HG03139 (cell line): ENCODE measurements around the gene DUSP10.
A peak's percentile ranks its signal among the peaks of the same experiment; 100 is the strongest.

Source experiments
- ATAC-seq: cut with Tn5 transposase; IDR thresholded peaks from one replicate; pipeline ENCODE4 v1.9.1; 2021; ENCODE audit not compliant: unreplicated experiment

Gene DUSP10

DNA sequence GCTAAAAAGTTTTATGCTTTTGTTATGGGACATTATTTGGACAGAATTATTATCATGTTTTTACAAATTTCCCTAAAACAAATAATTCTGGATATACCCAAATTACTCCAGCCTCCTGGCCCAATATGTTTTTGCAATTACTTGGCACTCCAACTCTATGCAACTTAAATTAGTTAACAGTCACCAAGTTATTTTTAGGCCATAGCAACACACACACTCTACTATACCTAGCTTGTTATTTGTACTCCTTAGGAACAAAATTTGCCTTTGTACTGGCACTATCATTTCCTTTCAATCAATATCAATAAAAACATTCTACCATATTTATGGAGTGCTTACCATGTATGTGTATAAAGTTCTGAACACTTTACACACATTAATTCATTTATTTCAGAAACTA, 7.7 kb downstream of the DUSP10 start:
- no peak for ATAC-seq

DNA sequence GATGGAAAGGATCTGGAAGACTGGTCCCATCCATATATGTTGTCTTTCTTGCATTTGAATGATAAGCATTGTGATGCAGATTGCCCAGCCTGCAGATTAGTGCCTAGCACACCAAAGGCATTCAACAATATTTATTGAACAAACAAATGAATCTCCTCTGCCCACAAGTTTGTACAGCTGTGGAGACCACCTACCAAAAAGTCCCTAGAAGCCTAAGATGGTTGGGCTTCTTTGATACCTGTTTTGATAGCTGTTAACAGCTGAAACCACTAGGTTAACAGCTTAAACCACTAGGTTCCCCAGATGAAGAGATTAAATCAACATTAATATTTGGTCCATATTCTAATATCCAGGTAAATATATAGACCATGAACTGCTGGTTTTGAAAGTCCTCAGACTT, 9.8 kb downstream of the DUSP10 start:
- ATAC-seq, result no peak

DNA sequence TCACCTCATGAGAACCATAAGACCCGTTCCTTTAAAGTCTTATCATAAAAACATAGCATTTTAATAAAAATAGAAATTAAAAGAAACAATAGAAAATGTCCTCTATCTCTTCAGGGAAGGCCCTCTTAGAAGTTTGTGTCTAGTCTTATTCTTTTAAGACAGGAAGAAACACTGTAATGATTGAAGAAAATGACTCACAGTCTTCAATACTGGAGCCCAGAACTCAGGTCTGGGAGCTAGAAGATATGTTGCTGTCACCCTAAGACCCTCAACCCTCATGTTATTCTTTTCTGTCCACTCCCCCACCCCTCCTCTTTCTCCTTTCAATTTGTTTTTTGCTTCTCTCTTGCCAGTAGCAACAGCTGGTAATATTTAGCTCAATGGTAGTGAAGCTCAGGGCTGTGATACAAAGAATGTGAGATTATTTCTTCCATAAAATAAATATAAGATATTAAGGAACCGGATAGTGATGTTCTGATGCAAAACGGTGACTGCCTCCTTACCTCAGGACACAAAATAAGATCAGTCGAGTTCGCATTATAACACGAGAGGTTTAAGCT, 12.0 kb downstream of the DUSP10 start:
- ATAC-seq, result no peak

DNA sequence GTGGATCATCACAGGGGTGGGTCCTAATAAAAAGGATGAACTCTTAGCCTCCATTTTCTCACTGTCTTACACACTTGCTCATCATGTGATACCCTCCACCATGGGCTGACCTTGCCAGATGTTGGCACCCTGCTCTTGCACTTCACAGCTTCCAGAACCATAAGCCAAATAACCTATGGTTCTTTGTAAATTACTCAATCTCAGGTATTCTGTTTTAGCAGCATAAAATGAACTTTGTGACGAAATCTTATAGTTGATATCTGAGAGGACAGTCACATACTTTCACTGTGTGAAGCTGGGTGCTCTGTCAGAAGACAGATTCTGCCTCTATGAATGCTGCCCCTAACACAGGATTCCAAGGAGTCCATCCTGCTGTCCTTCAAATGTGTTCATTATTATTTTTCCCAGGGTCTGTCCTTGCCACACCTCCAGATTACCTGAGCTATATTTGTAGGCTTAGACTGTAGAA, 13.8 kb downstream of the DUSP10 start:
- no peak for ATAC-seq

DNA sequence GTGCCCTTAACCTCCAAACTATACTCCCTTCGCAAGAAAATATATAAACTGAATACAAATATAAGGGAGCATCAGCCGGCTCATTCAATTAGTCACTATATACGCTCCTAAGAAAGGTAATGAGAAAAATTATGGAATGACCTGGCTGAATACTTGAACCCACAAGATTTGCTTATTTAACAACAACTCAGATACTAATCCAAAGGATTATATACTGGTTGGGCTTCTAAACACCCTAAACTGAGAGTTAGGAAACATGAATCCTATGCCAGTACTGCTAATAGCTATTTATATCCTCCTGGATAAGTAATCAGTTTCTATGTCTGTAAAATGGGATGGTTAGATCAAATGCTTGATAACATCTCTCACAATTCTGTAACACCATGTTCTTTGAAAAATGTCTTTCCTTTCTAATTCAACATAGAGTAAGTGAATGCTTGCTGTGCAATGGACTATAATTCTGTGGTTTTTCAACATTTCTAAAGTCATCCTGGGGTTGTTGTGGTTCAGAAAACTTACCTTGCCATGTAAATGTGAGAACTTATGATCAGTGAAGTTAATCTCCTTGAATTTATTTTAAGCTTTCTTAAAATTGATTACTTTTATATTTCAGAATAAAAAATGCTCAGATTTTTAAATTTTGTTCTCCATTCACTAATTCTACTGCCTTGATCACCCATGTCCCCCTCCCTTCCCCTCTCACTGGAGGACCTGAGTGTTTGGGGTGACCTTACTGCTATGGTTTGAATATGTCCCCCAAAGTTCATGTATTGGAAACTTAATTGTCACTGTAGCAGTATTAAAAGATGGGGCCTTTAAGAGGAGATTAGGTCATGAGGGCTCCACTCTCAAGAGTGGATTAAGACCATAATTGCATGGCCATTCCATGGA, 14.5 kb downstream of the DUSP10 start:
- ATAC-seq, result peak; percentile 38

DNA sequence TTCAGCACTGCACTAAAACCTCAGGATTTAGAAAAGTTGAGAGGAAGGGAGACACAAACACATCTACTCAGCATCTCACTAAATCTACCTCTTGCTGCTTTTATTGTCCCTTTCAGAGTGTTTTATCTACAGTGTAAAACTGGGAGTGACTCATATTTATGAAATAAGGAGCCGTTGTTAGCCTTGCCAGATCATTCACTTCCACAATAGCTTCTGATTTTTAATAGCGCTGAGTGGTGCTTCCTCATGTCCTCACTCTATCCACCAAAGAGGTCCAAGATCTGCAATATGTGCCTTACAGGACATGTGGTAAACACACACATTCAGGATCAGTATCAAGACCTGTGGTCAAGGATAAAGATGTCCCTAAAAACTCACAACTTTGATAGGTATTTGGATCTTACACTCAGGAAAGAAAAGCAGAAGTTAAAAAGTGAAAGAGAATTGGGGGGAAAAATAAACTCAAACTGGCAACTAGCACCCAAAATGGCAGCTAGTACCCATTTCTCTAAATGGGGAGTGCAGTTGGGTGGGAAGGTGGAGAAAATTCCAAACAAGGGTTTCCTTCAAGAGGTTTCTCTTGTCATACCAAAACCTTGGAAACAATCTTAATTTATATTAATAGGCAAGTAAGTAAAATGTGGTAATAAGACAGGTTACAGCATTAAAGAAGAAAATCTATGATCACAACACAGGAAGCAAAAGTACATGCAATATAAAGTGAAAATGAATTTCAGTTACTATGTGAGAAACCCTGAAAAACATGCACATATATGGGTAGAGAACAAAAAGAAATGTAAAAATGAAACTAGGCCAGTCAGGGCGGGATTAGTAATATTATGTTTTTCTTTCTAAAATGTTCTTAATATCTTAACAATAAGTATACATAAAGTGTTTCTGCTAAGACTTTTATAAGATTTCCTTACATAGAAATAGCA, 15.9 kb downstream of the DUSP10 start:
- ATAC-seq, result peak; percentile 49

DNA sequence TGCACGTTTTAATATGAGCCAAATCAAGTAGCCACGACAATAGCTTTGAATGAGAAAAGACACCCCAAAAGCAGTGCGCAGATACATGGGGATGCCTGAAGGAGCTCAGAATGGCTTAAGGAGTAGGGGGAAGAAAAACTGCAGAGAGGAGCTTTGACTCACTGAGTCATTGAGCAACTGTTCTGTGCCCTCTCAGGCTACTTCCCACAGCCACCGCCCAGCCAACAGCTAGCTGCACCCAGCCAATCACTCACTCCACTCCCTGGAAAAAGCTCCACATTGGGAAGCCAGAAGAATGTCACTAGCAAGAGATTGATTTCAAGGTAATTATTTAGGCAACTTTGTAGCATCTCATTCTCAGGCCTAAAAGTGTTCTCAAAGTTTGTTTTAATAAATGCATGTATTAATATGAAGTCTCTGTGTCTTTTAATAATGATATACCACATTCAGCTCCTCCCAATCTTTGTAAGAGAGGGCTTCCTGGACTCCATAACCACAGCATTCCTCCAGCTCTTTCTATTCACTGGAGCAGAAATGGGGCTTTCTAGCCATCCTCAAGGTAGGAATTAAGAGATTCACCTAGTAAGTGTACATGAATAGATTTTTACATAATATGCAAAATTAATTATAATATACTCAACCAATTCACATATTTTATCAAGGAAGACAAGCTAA, 16.8 kb downstream of the DUSP10 start:
- ATAC-seq, result no peak

DNA sequence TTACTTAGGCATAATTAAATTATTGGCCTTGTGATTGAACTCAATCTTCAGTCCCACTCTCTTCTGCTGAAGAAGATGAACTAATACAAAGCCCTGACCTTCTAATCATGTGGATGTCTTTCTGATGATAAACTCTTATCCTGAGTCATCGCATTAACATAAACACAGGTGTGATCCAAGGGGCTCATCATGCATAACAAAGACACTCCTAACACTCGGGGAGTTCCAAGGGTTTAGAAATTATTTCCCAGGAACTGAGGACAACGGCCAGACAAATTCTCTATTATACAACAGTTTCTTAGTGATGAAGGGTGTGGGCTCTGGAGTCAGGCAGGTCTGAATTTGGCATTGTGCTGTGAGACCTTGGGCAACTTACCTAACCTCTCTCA, 18.0 kb downstream of the DUSP10 start:
- no peak for ATAC-seq

DNA sequence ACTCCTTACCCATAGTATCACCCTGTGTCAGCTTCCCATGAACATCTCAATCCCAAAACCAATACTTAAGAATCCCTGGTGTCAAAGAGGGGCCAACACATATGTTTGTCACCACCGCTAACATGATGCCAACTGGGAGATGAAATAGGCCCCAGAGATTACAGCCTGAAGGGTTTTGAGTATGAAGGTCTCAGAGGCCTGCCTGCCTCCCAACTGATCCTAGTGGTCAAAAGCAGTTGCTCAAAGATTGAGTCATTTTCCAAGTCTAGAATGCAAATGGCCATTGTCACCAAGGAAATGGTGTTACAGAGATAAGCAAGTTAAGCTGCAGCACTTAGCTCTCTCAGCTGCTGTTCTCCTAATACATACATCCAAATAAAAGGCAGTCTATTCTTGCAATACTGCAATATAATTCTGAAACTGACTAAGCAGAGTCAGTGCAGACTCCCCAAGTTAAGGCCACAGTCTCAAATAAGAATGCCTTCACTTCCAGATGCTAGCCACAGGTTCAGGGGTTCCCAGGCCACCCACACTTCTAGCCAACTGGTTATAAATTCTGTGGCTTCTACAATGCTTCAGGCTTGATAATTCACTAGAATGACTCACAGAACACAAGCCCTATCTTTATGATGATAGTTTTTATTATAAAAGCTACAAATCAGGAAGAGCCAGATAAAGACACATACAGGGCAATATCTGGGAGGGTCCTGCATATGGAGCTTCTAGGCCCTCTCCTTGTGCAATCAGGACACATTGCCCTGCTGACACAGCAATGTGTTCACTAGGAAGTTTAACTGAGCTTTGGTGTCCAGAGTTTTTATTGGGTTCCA, 18.7 kb downstream of the DUSP10 start:
- ATAC-seq, result no peak

DNA sequence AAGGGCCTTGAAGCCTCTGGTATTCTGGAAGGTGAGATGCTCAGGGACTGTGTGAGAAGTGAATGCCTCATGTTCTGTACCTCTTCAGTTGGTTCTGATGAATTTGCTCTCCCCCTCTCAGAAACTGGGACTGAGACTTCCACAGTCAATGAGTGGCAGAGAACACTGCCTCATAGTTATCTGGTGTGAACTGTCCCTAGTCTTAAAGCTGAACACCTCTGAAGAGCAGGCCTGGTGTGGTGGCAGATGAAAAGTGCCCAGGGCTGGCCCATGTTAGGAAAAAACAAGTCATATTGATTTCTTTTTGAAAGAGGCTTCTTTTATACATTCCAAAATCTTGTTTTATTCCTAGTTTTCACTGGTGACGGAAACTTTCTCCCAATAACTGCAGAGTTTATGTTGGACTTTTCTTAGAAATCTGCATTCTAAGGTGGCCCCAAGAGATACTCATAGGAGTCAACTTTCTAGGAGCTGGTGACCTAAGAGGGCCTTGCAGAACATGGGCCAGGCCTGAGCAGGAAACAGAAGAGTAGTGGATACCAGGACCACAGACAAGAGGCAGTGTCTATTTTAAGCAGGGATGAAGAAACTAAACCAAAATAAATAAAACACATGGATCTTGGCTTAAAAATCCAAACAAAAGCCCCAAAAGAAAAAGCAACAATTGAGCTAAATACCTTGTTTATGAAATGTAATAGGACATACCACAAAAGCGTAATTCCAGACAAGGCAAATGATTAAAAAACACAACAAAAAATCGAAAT, 19.5 kb downstream of the DUSP10 start:
- ATAC-seq, result no peak

DNA sequence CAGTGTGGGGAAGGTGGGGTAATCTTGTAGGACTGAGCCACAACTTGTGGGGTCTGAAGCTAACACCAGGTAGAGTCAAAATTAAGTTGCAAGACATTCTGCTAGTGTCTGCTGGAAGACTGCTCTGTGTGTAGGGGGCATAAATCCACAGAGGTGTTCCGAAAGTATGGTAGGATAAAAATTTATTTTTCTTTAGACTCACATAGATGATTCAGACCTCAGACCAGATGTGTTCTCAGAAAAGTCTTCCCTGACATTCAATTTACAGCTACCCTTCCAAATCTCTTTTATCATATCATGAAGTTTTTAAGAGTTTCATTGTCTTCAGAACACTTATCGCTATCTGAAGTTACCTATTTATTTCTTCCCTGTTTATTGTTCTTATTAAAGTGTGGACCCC, 21.3 kb downstream of the DUSP10 start:
- ATAC-seq, result no peak

DNA sequence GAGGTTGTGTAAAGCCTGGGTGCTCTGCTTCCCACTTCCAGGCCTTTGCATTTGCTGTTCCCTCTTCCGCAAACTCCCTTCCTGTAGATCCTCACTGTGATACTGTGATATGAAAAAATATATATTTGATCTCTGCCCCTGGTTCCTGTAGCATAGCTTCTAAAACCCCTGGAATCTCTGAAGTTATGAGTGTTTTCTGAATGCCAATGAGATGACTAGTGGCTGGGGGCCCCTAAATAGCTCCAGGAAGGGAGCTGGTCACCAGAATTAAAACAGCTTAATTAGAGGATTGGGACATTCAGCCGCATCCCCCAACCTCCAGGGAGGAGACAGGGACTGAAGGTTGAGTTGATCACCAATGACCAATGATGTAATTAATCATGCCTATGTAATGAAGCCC, 21.9 kb downstream of the DUSP10 start:
- ATAC-seq, result no peak

DNA sequence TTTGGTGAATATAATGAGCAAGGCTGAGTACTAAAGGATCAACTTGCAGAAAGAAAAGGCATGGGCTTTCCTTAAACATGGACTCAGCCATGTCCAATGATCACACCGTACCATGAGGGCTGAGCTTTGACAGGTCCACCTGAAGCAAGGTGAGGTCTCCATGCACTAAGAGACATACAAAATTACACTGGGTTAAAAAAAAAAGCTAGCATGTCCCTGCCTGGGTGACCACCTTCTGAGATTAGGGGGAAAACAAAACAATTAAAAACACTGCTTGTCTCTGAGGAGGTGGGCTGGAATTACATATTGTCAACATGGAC, 22.7 kb downstream of the DUSP10 start:
- ATAC-seq, result no peak

DNA sequence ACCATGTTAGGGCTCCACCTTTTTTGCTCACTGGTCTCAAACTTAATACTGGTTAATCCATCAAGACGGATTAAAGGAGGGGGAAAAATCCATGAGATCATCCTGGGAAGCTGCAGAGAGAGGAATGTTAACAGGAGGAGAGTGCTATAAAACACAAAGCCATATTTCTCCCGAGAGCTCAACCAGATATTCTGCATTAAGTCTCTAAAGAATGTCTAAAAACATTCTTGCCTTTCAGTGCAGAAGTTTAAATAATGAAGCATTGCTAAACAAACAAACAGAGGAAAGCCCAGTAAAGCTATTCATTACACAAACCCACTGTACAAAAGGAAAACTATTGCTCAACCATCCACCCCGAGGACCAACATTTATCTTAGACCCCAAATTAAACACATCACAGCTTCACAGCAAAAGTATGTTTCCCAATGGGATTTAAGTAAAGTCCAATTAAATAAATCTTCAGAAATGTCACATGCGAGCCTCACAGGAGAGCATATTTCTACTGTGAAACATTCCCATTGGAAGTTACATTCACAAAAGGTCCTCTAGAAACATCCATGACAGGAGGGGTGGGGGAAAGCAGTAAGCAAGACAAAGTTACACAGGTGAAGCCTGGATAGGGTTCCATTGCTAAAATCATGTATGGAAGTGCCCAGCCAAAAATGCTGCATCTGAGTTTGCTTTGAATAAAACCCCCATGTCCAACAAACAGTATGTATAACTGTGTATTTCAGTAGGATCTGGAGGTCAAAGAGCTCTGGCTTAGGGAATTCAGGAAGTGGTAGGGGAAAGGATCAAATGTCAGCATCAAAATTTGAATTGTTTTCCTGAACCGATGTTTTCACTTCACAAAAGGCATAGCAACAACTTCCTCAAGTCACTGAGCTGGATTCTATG, 23.3 kb downstream of the DUSP10 start:
- no peak for ATAC-seq

DNA sequence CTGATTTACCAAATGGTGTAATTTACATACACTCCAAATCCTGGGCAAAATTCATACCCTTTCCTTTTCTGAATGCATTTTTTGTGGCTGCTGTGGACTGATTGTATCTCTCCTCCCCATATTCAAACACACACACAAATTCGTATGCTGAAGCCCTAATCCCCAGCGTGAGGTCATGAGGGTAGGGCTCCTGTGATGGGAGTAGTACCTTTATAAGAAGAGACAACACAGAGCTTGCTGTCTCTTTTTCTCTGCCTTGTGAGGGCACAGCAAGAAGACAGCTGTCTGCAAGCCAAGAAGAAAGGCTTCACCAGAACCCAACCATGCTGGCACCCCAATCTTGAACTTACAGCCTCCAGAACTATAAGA, 24.4 kb downstream of the DUSP10 start:
- no peak for ATAC-seq

DNA sequence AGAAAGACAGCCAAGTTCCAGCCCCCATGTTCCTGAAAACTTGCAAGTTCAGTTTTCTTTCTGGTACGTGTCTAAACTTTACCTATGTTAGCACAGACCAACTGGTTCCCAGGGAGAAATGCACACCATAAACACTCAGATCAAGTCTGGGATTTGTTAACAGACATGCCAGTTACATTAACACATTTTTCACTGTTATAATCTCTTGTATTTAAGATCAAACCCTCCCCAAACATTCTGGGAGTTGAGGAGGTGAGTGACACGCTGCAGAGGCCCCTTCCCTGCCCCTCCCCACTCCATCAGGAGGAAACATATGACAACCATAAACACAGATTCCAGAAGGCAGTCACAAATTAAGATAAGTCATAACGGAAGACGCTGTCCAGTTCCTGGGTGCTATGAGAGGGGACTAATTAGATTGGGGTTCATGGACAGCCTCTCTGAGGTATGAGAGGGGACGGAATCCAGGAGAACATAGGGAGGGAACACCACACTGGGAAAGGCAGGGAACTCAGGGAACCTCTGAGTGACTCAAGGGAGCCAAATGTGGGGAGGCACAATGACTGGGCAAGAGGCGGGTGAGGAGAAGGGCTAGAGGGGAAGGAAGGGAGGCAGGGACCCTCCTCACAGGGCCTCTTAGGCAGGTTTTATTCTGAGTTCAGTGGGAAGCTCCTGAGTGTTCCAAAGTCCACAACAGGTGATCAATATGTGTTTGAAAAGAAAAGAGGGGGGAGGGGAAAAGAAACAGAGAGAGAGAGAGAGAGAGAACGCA, 25.0 kb downstream of the DUSP10 start:
- ATAC-seq, result no peak

DNA sequence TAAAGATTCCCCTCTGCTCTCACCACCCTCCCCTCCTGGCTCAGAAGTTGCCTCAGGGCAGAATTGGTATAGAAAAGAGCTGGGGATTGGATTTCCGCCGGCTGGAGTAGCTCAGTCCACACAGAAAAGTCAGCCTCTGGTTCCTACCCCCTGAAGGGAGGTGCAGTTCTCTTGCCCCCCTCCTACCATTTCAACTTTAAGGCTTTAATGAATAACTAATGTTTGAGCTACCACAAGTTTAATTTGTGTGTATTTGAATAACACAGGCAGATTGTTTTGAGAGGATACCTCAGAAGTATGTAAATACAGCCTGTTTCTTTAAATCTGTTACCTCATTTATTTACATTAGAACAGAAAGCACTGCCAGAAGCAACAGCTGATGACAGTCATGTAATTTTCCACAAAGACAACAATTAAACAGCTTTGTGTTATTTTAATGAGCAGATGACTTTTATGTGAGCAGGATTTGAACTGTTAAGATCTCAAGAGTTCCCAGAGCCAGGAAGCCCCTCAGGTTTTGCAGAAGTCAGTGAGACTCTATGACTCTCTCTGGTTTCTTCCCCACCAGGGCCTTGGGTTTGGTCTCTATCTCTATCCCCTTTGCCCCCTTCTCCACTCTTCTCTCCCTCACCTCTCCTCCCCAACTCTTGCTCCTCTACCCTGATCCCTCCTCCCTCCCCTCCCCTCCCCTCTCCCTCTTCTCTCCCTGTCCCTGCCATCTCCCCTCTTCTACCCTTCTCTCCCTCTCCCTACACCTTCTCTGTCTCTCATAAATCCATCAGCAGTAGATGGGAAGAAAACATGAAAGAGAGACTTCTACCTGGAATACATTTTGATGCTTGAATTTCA, 26.3 kb downstream of the DUSP10 start:
- ATAC-seq, result no peak
